Spleen (tissue), 11 donors: ENCODE results near the gene EHMT1. TPM values are rescaled to one million over a fixed set of nuclear protein-coding genes. Genes with fewer than 3 reads are reported as not detected.

Experiments used
- DNase-seq: peaks from one replicate; pipeline ENCODE4 v3.0.0-alpha.2; 2020
- H3K27ac ChIP-seq, 8 donors: fragments of 200-600 bp; sonication (generic) in 7 of 8; 1 replicate in 4 of 8; 2 replicates in 4 of 8; pipeline versions ENCODE4 v1.5.0 to v1.8.0; 2016 to 2021; ENCODE audit warnings: inconsistent platforms in 4 of 8, mild to moderate bottlenecking in 4 of 8, moderate library complexity in 1 of 8
- H3K27me3 ChIP-seq, 7 donors: fragments of 200-600 bp; sonication (generic) in 6 of 7; replicated peaks in 1 of 7; 1 replicate in 4 of 7; 2 replicates in 3 of 7; pipeline versions ENCODE4 v1.5.0 to v1.8.0; 2016 to 2021; ENCODE audit warnings: inconsistent platforms in 3 of 7, mild to moderate bottlenecking in 1 of 7
- H3K36me3 ChIP-seq, 6 donors: fragments of 200-600 bp; sonication (generic) in 5 of 6; 1 replicate in 4 of 6; 2 replicates in 2 of 6; pipeline versions ENCODE4 v1.5.0 to v1.8.0; 2016 to 2021; ENCODE audit warnings: inconsistent platforms in 2 of 6
- H3K4me1 ChIP-seq, 6 donors: fragments of 200-600 bp; sonication (generic) in 5 of 6; 1 replicate in 3 of 6; 2 replicates in 3 of 6; pipeline versions ENCODE4 v1.5.0 to v1.8.0; 2016 to 2021; ENCODE audit warnings: inconsistent platforms in 3 of 6
- H3K4me3 ChIP-seq, 8 donors: fragments of 200-600 bp; sonication (generic) in 7 of 8; 1 replicate in 4 of 8; 2 replicates in 4 of 8; pipeline versions ENCODE4 v1.5.0 to v1.8.0; 2016 to 2021; ENCODE audit warnings: inconsistent platforms in 4 of 8, mild to moderate bottlenecking in 4 of 8, moderate library complexity in 2 of 8
- H3K9me3 ChIP-seq, 8 donors: fragments of 200-600 bp; sonication (generic) in 7 of 8; 1 replicate in 4 of 8; 2 replicates in 4 of 8; pipeline versions ENCODE4 v1.5.0 to v1.8.0; 2016 to 2021; ENCODE audit warnings: inconsistent platforms in 4 of 8
- POLR2A ChIP-seq, 3 donors: fragments of 450-650 bp; IDR thresholded peaks; one replicate each; pipeline ENCODE4 v1.5.1; 2017; ENCODE audit warnings: antibody characterized with exemption in 3 of 3, mild to moderate bottlenecking in 1 of 3
- POLR2AphosphoS5 ChIP-seq, 3 donors: sonication (generic); formaldehyde crosslinking; IDR thresholded peaks; one replicate each; pipeline ENCODE4 v1.5.1; 2017; ENCODE audit warnings: antibody characterized with exemption in 3 of 3
- WGBS, 5 donors: extraction: QIAGEN DNeasy Blood & Tissue Kit in 3 of 5; methylation state at CpG; one replicate each; pipeline versions ENCODE4 v1.1.5 to v1.1.7; 2013 to 2018; 5-methylcytosine and 5-hydroxymethylcytosine counted together
- intact Hi-C: fragments of 100-400 bp; cut with DNase I; formaldehyde crosslinking; loops from one replicate; pipeline ENCODE4 v1.15.0; 2023; ENCODE audit warnings: low total_unique reads
- polyA plus RNA-seq, 3 donors: library from polyadenylated mRNA; stranded (reverse); fragments of 200-250 nt; gene quantifications; one replicate each; pipeline ENCODE4 v1.2.1, GENCODE V29; 2013
- total RNA-seq, 7 donors: library from RNA; depleted of rRNA in 3 of 7; stranded (reverse); fragments of >200 nt in 3 of 7; fragmentation: NEBNext Ultra II Directional in 4 of 7; extraction: Animal tissue kit (Norgen Biotek cat#: 25700) in 4 of 7; gene quantifications; one replicate each; pipeline versions ENCODE4 v1.1.0 to v1.2.1, GENCODE V29; 2016 to 2021
- TF ChIP-seq, protein P1 (sequence below), 11 experiments: fragments of 200-600 bp in 7 of 11; fragments of 450-650 bp in 4 of 11; sonication (generic) in 4 of 11; IDR thresholded peaks in 8 of 11; conservative IDR thresholded peaks in 3 of 11; 1 replicate in 7 of 11; 2 replicates in 4 of 11; pipeline versions ENCODE4 v1.4.0 to v1.8.0; 2016 to 2021; ENCODE audit warnings: antibody characterized with exemption in 11 of 11, inconsistent platforms in 4 of 11, mild to moderate bottlenecking in 1 of 11
- donor health status: healthy with polysubstance abuse.
- donor health status: DM: no; HTN: no; CAD: no; lungs with moderate emphysema.
- donor health status: DM: no; HTN: no; CAD: no.
- donor health status: Bipolar disorder and iron deficiency.
- donor health status: healthy.
- donor health status: DM: no; HTN: no; CAD: no.
- donor health status: DM: yes; HTN: yes; CAD: no.

Gene EHMT1
- total and polyA plus RNA-seq, 10 donors: 35.5 to 163 (median 122) TPM

DNA sequence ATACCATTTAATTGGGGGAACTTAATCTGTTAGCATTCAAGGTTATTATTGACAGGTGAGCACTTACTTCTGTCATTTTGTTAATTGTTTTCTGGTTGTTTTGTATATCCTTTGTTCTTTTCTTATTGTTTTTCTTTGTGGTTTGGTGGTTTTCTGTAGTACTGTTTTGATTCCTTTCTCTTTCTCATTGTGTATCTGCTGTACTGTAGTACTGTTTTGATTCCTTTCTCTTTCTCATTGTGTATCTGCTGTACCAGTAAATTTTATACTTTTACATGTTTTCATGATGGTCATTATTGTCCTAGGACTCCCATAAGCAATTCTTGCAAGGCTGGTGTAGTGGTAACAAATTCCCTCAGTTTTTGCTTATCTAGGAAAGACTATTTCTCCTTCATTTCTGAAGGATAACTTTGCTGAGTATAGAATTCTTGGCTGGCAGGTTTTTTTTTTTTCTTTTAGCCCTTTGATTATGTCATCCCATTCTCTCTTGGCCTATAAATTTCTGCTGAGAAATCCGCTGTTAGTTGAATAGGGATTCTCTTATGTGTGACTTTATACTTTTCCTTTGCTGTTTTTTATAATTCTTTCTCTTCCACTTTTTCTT is 234.7 kb downstream of the EHMT1 start:
- 92 to 100% (median 94%) methylated on average over 1 of the region's 1 CpG for WGBS, 5 donors
- Histone ChIP-seq H3K4me1 (no peaks in the 10 kb centered on the region), H3K9me3 (peaks cover 12 to 56% (median 49%) of the 10 kb centered on the region in 8 donors), H3K27ac (no peak overlapping the region), H3K27me3 (no peaks in the 10 kb centered on the region), H3K4me3 (no peak overlapping the region), H3K36me3 (no peaks in the 10 kb centered on the region)
- TF ChIP-seq, protein P1, sequence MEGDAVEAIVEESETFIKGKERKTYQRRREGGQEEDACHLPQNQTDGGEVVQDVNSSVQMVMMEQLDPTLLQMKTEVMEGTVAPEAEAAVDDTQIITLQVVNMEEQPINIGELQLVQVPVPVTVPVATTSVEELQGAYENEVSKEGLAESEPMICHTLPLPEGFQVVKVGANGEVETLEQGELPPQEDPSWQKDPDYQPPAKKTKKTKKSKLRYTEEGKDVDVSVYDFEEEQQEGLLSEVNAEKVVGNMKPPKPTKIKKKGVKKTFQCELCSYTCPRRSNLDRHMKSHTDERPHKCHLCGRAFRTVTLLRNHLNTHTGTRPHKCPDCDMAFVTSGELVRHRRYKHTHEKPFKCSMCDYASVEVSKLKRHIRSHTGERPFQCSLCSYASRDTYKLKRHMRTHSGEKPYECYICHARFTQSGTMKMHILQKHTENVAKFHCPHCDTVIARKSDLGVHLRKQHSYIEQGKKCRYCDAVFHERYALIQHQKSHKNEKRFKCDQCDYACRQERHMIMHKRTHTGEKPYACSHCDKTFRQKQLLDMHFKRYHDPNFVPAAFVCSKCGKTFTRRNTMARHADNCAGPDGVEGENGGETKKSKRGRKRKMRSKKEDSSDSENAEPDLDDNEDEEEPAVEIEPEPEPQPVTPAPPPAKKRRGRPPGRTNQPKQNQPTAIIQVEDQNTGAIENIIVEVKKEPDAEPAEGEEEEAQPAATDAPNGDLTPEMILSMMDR (IDR thresholded peaks at IDR 0.05 in 8 of 11, conservative IDR thresholded peaks at IDR 0.05 in 3 of 11): no peak
- TF ChIP-seq POLR2AphosphoS5 (IDR thresholded peaks at IDR 0.05) (no peak), POLR2A (IDR thresholded peaks at IDR 0.05) (no peak)
- no peak for DNase-seq
- intact Hi-C loops: no loop called here

DNA sequence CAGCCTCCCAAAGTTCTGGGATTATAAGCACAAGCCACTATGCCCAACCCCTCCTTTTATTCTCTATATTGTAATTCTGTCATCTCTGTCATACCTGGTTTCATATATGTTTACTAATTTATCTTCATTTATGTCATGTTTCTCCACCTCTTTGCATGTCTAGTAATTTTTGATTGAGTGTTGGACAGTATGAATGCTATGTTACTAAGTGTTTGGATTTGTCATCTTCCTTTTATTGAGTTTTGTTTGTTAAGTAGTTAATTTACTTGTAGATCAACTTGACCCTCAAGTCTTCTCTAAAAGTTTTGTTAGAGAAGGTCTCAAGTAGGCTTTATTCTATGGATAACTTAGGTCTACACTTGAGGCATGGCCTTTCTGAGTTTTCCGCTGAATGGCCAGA is 241.6 kb downstream of the EHMT1 start:
- TF ChIP-seq, protein P1 (IDR thresholded peaks at IDR 0.05 in 8 of 11, conservative IDR thresholded peaks at IDR 0.05 in 3 of 11): no peak
- TF ChIP-seq POLR2A (IDR thresholded peaks at IDR 0.05) (no peak), POLR2AphosphoS5 (IDR thresholded peaks at IDR 0.05) (no peak)
- Histone ChIP-seq H3K27ac (no peak overlapping the region), H3K4me3 (no peak overlapping the region), H3K4me1 (no peaks in the 10 kb centered on the region), H3K9me3 (peaks cover 5 to 58% (median 46%) of the 10 kb centered on the region in 8 donors), H3K36me3 (no peaks in the 10 kb centered on the region), H3K27me3 (no peaks in the 10 kb centered on the region)
- no peak for DNase-seq
- WGBS, 5 donors: 57 to 100% (median 96%) methylated on average over 1 of the region's 1 CpG
- intact Hi-C loops: no loop called here

DNA sequence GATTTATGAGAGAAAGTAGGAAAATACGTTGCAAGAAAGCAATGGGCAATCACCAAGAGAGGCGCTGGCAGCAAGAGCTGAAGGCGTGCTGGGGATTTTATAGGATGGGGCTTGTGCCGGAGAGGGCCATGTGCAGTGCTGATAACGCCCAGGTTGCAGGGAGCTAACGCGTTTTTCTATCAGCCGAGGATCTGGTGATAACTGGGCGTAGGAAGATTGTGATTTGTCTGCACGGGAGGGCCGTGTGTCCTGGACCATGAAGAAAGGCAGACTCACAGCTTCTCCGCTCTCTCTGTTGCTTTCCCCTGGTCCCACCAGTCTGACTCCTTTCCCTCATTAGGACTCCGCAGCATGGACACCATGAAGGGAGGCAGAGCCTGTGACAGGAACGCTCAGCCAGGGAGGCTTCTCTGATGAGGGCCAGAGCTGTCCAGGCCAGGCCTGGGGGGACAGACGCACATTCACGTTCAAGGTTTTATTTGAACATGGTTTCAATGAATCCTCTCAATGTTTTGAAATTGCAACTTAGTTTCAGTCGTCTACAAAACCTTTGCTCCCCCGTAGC is 246.9 kb downstream of the EHMT1 start:
- no peak for TF ChIP-seq POLR2A (IDR thresholded peaks at IDR 0.05)
- TF ChIP-seq POLR2AphosphoS5 (IDR thresholded peaks at IDR 0.05): no peak
- TF ChIP-seq, protein P1 (IDR thresholded peaks at IDR 0.05 in 8 of 11, conservative IDR thresholded peaks at IDR 0.05 in 3 of 11): no peak

More for the DNA sequence above, 246.9 kb downstream of the EHMT1 start:
- H3K36me3 ChIP-seq: no peaks in the 10 kb centered on the region
- H3K27ac ChIP-seq: no peak overlapping the region
- H3K27me3 ChIP-seq: peaks cover 0 to 12% (median 0%) of the 10 kb centered on the region in 7 donors
- peaks cover 0 to 21% (median 12%) of the 10 kb centered on the region in 8 donors for H3K9me3 ChIP-seq
- H3K4me3 ChIP-seq: no peak overlapping the region
- intact Hi-C loops: no loop called here
- WGBS, 5 donors: 77 to 82% (median 80%) methylated on average over 18 of the region's 18 CpGs
- no peaks in the 10 kb centered on the region for H3K4me1 ChIP-seq
- DNase-seq: no peak
